HL-60 (cell line): ENCODE measurements around the gene CT47A7.
"Not testable (repeated sequence)": the region's sequence is repeated elsewhere in the genome, so short reads cannot be mapped to it uniquely, and the experiment has no call there.

Experiments
- DNase-seq, 2 experiments: peaks; one replicate each; pipeline ENCODE4 v3.0.0-alpha.2; 2010 to 2020; ENCODE audit warnings: low read depth in 1 of 2, low spot score in 1 of 2
- H3K27ac ChIP-seq: fragments of 250-450 bp; sonication (Bioruptor Pico); replicated peaks from 2 replicates; pipeline ENCODE4 v1.5.1; 2020; ENCODE audit warnings: mild to moderate bottlenecking, moderate library complexity
- H3K27me3 ChIP-seq: fragments of 250-450 bp; sonication (Bioruptor Pico); 2 replicates; pipeline ENCODE4 v1.5.1; 2021; ENCODE audit warnings: mild to moderate bottlenecking, moderate library complexity; ENCODE audit not compliant: insufficient read depth, poor library complexity, severe bottlenecking
- H3K4me3 ChIP-seq: replicated peaks from 2 replicates; pipeline ENCODE4 v1.5.1; 2011; ENCODE audit warnings: mild to moderate bottlenecking, control low read depth, low read length; ENCODE audit not compliant: insufficient read depth
- GABPA ChIP-seq: IDR thresholded peaks from 2 replicates; pipeline ENCODE4 v1.6.1; 2012; ENCODE audit warnings: low read depth
- POLR2AphosphoS5 ChIP-seq: IDR thresholded peaks from 2 replicates; pipeline ENCODE4 v1.6.1; 2012; ENCODE audit warnings: low read depth
- SPI1 ChIP-seq: IDR thresholded peaks from 2 replicates; pipeline ENCODE4 v1.6.1; 2012; ENCODE audit warnings: low read depth, mild to moderate bottlenecking, borderline replicate concordance
- long read RNA-seq: library from polyadenylated mRNA; unstranded; transcript quantifications from one replicate; pipeline ENCODE4 v2.0.0, GENCODE V29; 2020
- TF ChIP-seq, protein P1 (sequence below): IDR thresholded peaks from 2 replicates; pipeline ENCODE4 v1.6.1; 2012; ENCODE audit warnings: low read depth; ENCODE audit not compliant: insufficient replicate concordance
- TF ChIP-seq, protein P2 (sequence below): IDR thresholded peaks from one replicate; pipeline ENCODE4 v1.5.1; 2011; ENCODE audit warnings: low read length, control low read depth, inconsistent platforms; ENCODE audit not compliant: insufficient read depth

Gene CT47A7
- long read RNA-seq = 0 reads

DNA sequence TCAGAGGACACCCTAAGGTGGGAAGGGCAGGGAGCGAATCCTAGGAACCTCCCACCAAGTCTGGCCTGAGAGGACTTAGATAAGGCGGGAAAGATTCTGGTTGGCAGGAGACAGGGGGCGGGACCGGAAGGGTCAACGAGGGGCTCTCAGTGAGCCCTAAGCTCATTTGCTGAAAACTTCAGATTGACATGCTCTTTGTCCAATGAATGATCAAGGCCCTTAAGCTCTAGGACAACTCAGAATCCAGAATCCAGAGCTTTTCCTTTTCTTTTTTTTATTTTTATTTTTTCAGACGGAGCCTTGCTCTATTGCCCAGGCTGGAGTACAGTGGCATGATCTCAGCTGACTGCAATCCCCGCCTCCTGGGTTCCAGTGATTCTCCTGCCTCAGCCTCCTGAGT lies at the start of gene CT47A7:
Gene CT47A7 (minus strand): TSS at position 101 of the 400 bp plus-strand sequence. CDS start 255 bp downstream, outside the sequence.
- H3K4me3 ChIP-seq, DNase-seq, H3K27ac ChIP-seq, H3K27me3 ChIP-seq: not testable (repeated sequence)

DNA sequence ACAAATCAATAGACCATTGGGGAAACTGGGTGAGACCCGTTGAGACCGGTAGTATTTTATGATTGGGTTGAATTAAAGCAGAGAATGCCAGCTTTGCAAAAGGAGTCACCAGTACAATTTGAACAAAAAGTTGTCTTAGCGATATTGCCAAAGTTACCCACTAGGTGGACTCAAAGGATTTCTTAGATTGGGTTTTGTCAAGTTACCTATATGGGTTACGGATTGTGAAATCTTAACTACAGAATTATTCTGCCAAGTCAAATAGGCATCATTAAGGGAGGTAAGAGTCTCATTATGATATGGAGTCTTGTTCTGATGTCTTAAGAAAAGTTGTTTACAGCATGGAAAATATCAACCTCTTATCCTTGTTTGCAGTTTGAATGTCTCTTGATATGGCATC lies 44.2 kb upstream of the CT47A7 start:
- no peak for TF ChIP-seq SPI1
- TF ChIP-seq, protein P1, sequence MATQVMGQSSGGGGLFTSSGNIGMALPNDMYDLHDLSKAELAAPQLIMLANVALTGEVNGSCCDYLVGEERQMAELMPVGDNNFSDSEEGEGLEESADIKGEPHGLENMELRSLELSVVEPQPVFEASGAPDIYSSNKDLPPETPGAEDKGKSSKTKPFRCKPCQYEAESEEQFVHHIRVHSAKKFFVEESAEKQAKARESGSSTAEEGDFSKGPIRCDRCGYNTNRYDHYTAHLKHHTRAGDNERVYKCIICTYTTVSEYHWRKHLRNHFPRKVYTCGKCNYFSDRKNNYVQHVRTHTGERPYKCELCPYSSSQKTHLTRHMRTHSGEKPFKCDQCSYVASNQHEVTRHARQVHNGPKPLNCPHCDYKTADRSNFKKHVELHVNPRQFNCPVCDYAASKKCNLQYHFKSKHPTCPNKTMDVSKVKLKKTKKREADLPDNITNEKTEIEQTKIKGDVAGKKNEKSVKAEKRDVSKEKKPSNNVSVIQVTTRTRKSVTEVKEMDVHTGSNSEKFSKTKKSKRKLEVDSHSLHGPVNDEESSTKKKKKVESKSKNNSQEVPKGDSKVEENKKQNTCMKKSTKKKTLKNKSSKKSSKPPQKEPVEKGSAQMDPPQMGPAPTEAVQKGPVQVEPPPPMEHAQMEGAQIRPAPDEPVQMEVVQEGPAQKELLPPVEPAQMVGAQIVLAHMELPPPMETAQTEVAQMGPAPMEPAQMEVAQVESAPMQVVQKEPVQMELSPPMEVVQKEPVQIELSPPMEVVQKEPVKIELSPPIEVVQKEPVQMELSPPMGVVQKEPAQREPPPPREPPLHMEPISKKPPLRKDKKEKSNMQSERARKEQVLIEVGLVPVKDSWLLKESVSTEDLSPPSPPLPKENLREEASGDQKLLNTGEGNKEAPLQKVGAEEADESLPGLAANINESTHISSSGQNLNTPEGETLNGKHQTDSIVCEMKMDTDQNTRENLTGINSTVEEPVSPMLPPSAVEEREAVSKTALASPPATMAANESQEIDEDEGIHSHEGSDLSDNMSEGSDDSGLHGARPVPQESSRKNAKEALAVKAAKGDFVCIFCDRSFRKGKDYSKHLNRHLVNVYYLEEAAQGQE = no peak
- no peak for TF ChIP-seq POLR2AphosphoS5
- TF ChIP-seq, protein P2, sequence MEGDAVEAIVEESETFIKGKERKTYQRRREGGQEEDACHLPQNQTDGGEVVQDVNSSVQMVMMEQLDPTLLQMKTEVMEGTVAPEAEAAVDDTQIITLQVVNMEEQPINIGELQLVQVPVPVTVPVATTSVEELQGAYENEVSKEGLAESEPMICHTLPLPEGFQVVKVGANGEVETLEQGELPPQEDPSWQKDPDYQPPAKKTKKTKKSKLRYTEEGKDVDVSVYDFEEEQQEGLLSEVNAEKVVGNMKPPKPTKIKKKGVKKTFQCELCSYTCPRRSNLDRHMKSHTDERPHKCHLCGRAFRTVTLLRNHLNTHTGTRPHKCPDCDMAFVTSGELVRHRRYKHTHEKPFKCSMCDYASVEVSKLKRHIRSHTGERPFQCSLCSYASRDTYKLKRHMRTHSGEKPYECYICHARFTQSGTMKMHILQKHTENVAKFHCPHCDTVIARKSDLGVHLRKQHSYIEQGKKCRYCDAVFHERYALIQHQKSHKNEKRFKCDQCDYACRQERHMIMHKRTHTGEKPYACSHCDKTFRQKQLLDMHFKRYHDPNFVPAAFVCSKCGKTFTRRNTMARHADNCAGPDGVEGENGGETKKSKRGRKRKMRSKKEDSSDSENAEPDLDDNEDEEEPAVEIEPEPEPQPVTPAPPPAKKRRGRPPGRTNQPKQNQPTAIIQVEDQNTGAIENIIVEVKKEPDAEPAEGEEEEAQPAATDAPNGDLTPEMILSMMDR = no peak
- TF ChIP-seq GABPA = no peak
- Histone ChIP-seq H3K27me3 (no peaks in the 10 kb centered on the region), H3K27ac (no peak overlapping the region), H3K4me3 (no peak overlapping the region)
- no peak for DNase-seq

DNA sequence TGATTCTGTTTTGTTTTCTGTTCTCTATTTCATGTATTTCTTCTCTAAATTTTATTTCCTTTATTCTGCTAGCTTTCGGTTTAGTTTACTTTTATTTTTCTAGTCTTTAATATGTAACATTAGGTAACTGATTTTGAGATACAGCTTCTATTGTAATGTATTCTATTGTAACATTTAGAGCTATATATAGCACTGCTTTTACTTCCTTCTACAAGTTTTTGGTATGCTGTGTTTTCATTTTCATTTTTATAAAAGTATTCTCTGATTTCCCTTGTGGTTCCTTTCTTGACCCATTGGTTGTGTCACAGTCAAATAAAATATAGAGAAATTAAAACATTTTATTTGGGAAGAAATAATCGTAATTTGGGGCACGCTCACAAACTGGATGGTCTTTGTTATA lies 43.0 kb upstream of the CT47A7 start:
- TF ChIP-seq, protein P2 = no peak
- TF ChIP-seq, protein P1 = no peak
- no peak for TF ChIP-seq POLR2AphosphoS5
- no peak for TF ChIP-seq GABPA
- no peak for TF ChIP-seq SPI1
- Histone ChIP-seq H3K27ac (no peak overlapping the region), H3K27me3 (no peaks in the 10 kb centered on the region), H3K4me3 (no peak overlapping the region)
- no peak for DNase-seq

DNA sequence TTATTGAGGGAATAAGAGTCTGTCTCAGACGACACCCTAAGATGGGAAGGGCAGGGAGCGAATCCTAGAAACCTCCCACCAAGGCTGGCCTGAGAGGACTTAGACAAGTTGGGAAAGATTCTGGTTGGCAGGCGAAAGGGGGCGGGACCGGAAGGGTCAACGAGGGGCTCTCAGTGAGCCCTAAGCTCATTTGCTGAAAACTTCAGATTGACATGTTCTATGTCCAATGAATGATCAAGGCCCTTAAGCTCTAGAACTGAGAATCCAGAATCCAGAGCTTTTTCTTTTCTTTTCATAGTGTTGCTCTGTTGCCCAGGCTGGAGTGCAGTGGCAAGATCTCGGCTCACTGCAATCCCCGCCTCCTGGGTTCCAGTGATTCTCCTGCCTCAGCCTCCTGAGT lies 29.3 kb upstream of the CT47A7 start, which contains the start of gene CT47A1:
Gene CT47A1 (minus strand): TSS at position 101 of the 400 bp plus-strand sequence. CDS start 231 bp downstream, outside the sequence.
- H3K4me3 ChIP-seq, H3K27me3 ChIP-seq, DNase-seq, H3K27ac ChIP-seq: not testable (repeated sequence)
